Measurements from ENCODE around the gene KLHL9. TPM values are rescaled to one million over a fixed set of nuclear protein-coding genes. Genes with fewer than 3 reads are reported as not detected.

Gene KLHL9
- total RNA-seq, 1 experiment from 2014 or later = 18.2 TPM

DNA sequence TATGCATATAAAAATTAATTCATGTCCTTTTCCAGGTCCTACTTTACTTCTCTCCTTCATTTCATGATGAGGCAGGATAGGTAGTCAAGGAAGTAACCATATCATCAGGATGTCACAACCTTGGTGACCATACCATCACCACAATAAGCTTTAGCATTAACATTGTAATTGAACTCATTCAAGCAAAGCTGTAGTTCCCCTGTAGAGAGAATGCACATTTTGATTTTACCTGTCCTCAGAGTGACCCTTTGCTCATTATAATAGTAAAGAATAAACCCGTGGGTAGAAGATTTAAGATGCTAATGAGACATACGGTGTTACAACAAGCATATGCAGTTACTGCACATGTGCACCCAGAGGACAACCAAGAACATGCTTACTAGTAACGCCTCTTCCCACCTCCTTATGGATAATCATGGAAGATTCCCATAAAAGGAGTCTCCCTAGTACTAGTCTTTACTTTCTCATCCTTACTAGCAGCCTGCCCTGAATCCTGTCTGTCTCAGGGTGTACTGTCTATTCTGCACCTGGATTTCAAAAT, 13.3 kb upstream of the KLHL9 start:
- no peaks in the 10 kb centered on the region for H3K23me2 ChIP-seq (ENCODE audit: insufficient read length, low read depth, low read length, poor library complexity, severe bottlenecking)
- H3K36me3 Mint-ChIP-seq (ENCODE audit: insufficient read depth in 1 of 3, low read depth in 3 of 3) = no peaks in the 10 kb centered on the region; a peak in 1 of 7 replicates
- peaks cover 6% of the 10 kb centered on the region for H3K27me3 Mint-ChIP-seq (ENCODE audit: low read depth)
- H3K9ac ChIP-seq (ENCODE audit: extremely low read depth, insufficient read length, low read length) = no peak overlapping the region
- H3T11ph ChIP-seq (ENCODE audit: low read length) = no peak overlapping the region
- no peaks in the 10 kb centered on the region for H3K4me1 ChIP-seq (ENCODE audit: insufficient read depth, low read length)
- no peak overlapping the region for H2BK20ac ChIP-seq (ENCODE audit: low read depth, low read length, poor library complexity, severe bottlenecking)
- no peak overlapping the region for H4K5ac ChIP-seq (ENCODE audit: insufficient read length, low read depth, low read length)
- H3K79me2 ChIP-seq (ENCODE audit: insufficient read depth, low read length) = no peaks in the 10 kb centered on the region
- H2BK5ac ChIP-seq (ENCODE audit: insufficient read length, low read length) = no peak overlapping the region
- no peak overlapping the region for H2AK5ac ChIP-seq (ENCODE audit: insufficient read length, low read length)
- no peak overlapping the region for H4K8ac ChIP-seq (replicated peaks; ENCODE audit: insufficient read length, low read depth, low read length)
- no peaks in the 10 kb centered on the region for H3K9me3 ChIP-seq (ENCODE audit: control insufficient read depth, low read depth, low read length)
- no peak overlapping the region for H3K27ac ChIP-seq (ENCODE audit: insufficient read length, low read depth, low read length)
- TF ChIP-seq CTCF (conservative IDR thresholded peaks at IDR 0.05) = no peak
- no peak overlapping the region for H3K14ac ChIP-seq (ENCODE audit: insufficient read depth, low read length)
- H3K27ac Mint-ChIP-seq = no peak overlapping the region
- H2BK15ac ChIP-seq (ENCODE audit: low read depth, low read length) = no peak overlapping the region
- WGBS (ENCODE audit: extremely low coverage, insufficient read length, low lambda C conversion rate) = no CpG with 5 or more reads among the region's 3 CpGs
- H3K9me3 Mint-ChIP-seq = peaks cover 2 to 8% of the 10 kb centered on the region in 2 experiments; a peak in 4 of 5 replicates
- no peak overlapping the region for H3K23ac ChIP-seq (ENCODE audit: insufficient read length, low read depth, low read length)
- H3K4me3 Mint-ChIP-seq = no peak overlapping the region
- no peak overlapping the region for H3K4me2 ChIP-seq (ENCODE audit: insufficient read depth, insufficient read length, low read length)
- no peaks in the 10 kb centered on the region for H3K4me1 Mint-ChIP-seq
- H2AFZ ChIP-seq (ENCODE audit: low read length) = no peak overlapping the region
- no peak overlapping the region for H3K4ac ChIP-seq (ENCODE audit: low read depth, low read length)
- H4K91ac ChIP-seq (ENCODE audit: insufficient read length, low read depth, low read length) = no peak overlapping the region
- H3K79me1 ChIP-seq (ENCODE audit: insufficient read depth, low read depth, low read length, poor library complexity, severe bottlenecking) = no peaks in the 10 kb centered on the region
- H3K27me3 ChIP-seq (ENCODE audit: insufficient read depth, low read length) = no peaks in the 10 kb centered on the region
- H4K20me1 ChIP-seq (ENCODE audit: control insufficient read depth, insufficient read depth, insufficient read length) = no peaks in the 10 kb centered on the region
- H2BK120ac ChIP-seq (ENCODE audit: low read depth, low read length, poor library complexity, severe bottlenecking) = no peak overlapping the region
- no peak overlapping the region for H3K18ac ChIP-seq (ENCODE audit: insufficient read length, low read depth, low read length)
- DNase-seq = no peak
- H3K56ac ChIP-seq (ENCODE audit: insufficient read length, low read depth, low read length) = no peak overlapping the region
- no peak overlapping the region for H2BK12ac ChIP-seq (ENCODE audit: insufficient read length, low read depth, low read length)
